Endothelial cell (in vitro differentiated cells): ENCODE results near the gene TMEM53. TPM values are rescaled to one million over a fixed set of nuclear protein-coding genes. Genes with fewer than 3 reads are reported as not detected.
A peak's percentile ranks its signal among the peaks of the same experiment; 100 is the strongest.

Source experiments
- DNase-seq: peaks from one replicate; pipeline ENCODE4 v3.0.0; 2021; ENCODE audit warnings: low spot score
- H3K27ac Mint-ChIP-seq: one replicate; pipeline ENCODE4 v1.8.0; 2021; ENCODE audit warnings: mixed read lengths, inconsistent platforms; ENCODE audit not compliant: unreplicated experiment
- H3K27me3 Mint-ChIP-seq: one replicate; pipeline ENCODE4 v1.8.0; 2021; ENCODE audit warnings: mild to moderate bottlenecking, moderate library complexity, mixed read lengths, inconsistent platforms; ENCODE audit not compliant: unreplicated experiment
- H3K36me3 Mint-ChIP-seq: one replicate; pipeline ENCODE4 v1.8.0; 2021; ENCODE audit warnings: mild to moderate bottlenecking, low read depth, mixed read lengths, inconsistent platforms; ENCODE audit not compliant: unreplicated experiment
- H3K4me1 Mint-ChIP-seq: one replicate; pipeline ENCODE4 v1.8.0; 2021; ENCODE audit warnings: mild to moderate bottlenecking, mixed read lengths, inconsistent platforms; ENCODE audit not compliant: unreplicated experiment
- H3K4me3 Mint-ChIP-seq: one replicate; pipeline ENCODE4 v1.8.0; 2021; ENCODE audit warnings: mild to moderate bottlenecking, mixed read lengths, inconsistent platforms; ENCODE audit not compliant: unreplicated experiment
- H3K9me3 Mint-ChIP-seq: one replicate; pipeline ENCODE4 v1.8.0; 2021; ENCODE audit warnings: mixed read lengths, inconsistent platforms; ENCODE audit not compliant: unreplicated experiment
- CTCF ChIP-seq: fragments of 200-600 bp; sonication (generic); IDR thresholded peaks from one replicate; pipeline ENCODE4 v1.5.0; 2021; ENCODE audit warnings: antibody characterized with exemption; ENCODE audit not compliant: unreplicated experiment
- total RNA-seq: library from RNA; stranded (reverse); fragmentation: NEBNext Ultra II Directional; extraction: Animal tissue kit (Norgen Biotek cat#: 25700); gene quantifications from one replicate; pipeline ENCODE4 v1.2.1, GENCODE V29; 2021; ENCODE audit not compliant: unreplicated experiment

The TMEM53 gene
- total RNA-seq, 1 donor from 2014 or later, result 15.6 TPM

GRCh38 chr1:44644806-44645205 lies 29.5 kb downstream of the TMEM53 start:
- Mint-ChIP-seq H3K9me3 (no peaks in the 10 kb centered on the region), H3K4me1 (peaks cover 15% of the 10 kb centered on the region), H3K27me3 (peaks cover 4% of the 10 kb centered on the region), H3K36me3 (peaks cover 55% of the 10 kb centered on the region), H3K27ac (no peak overlapping the region), H3K4me3 (no peak overlapping the region)
- no peak for TF ChIP-seq CTCF
- no peak for DNase-seq

GRCh38 chr1:44643721-44644334 lies 30.5 kb downstream of the TMEM53 start:
- Mint-ChIP-seq H3K4me3 (no peak overlapping the region), H3K27me3 (peaks cover 3% of the 10 kb centered on the region), H3K27ac (no peak overlapping the region), H3K36me3 (peaks cover 54% of the 10 kb centered on the region), H3K4me1 (peaks cover 15% of the 10 kb centered on the region), H3K9me3 (no peaks in the 10 kb centered on the region)
- DNase-seq, result no peak
- no peak for TF ChIP-seq CTCF

GRCh38 chr1:44642925-44643324 lies 31.4 kb downstream of the TMEM53 start:
- Mint-ChIP-seq H3K9me3 (no peaks in the 10 kb centered on the region), H3K27me3 (peaks cover 8% of the 10 kb centered on the region), H3K36me3 (peaks cover 56% of the 10 kb centered on the region), H3K4me3 (no peak overlapping the region), H3K4me1 (peaks cover 15% of the 10 kb centered on the region), H3K27ac (peak overlapping the region; percentile 3)
- DNase-seq, result no peak
- TF ChIP-seq CTCF, result no peak

GRCh38 chr1:44642255-44642654 lies 32.0 kb downstream of the TMEM53 start:
- Mint-ChIP-seq H3K9me3 (no peaks in the 10 kb centered on the region), H3K36me3 (peaks cover 55% of the 10 kb centered on the region), H3K4me3 (peak overlapping the region; percentile 40)

More at GRCh38 chr1:44642255-44642654, 32.0 kb downstream of the TMEM53 start:
- no peak overlapping the region for H3K27ac Mint-ChIP-seq
- no peak for DNase-seq
- H3K27me3 Mint-ChIP-seq, result peaks cover 8% of the 10 kb centered on the region
- H3K4me1 Mint-ChIP-seq, result peaks cover 9% of the 10 kb centered on the region
- no peak for TF ChIP-seq CTCF
